ENCODE measurements around the gene TESK1.
"Not testable (repeated sequence)": the region's sequence is repeated elsewhere in the genome, so short reads cannot be mapped to it uniquely, and the experiment has no call there.

The TESK1 gene

GRCh38 chr9:35616681-35617459, 11.8 kb downstream of the TESK1 start:
- no peak for FAIRE-seq

GRCh38 chr9:35617548-35617947, 12.5 kb downstream of the TESK1 start:
- no peak for FAIRE-seq

- no peak for FAIRE-seq
Observed at GRCh38 chr9:35618325-35618727, 13.3 kb downstream of the TESK1 start, which contains the start of gene CD72. Gene CD72 (minus strand): TSS chr9:35618413. CDS start chr9:35618303, 110 bp downstream.

- no peak for FAIRE-seq
Observed at GRCh38 chr9:35618854-35619799, 14.1 kb downstream of the TESK1 start.

- FAIRE-seq = no peak
Observed at GRCh38 chr9:35619800-35620158, 14.7 kb downstream of the TESK1 start.

GRCh38 chr9:35627575-35627974, 22.5 kb downstream of the TESK1 start:
- no peak for FAIRE-seq

GRCh38 chr9:35628389-35628991, 23.4 kb downstream of the TESK1 start:
- FAIRE-seq = no peak

- FAIRE-seq = no peak
Observed at GRCh38 chr9:35629597-35629996, 24.5 kb downstream of the TESK1 start.

- FAIRE-seq = no peak
Observed at GRCh38 chr9:35635730-35636129, 30.7 kb downstream of the TESK1 start.

GRCh38 chr9:35636135-35636876, 31.2 kb downstream of the TESK1 start:
- FAIRE-seq = no peak

- FAIRE-seq = not testable (repeated sequence)
Observed at GRCh38 chr9:35636877-35637246, 31.8 kb downstream of the TESK1 start.

GRCh38 chr9:35637427-35637955, 32.4 kb downstream of the TESK1 start:
- not testable (repeated sequence) for FAIRE-seq

GRCh38 chr9:35638751-35639150, 33.7 kb downstream of the TESK1 start:
- not testable (repeated sequence) for FAIRE-seq

- FAIRE-seq = not testable (repeated sequence)
Observed at GRCh38 chr9:35639225-35639624, 34.2 kb downstream of the TESK1 start.

- no peak for FAIRE-seq
Observed at GRCh38 chr9:35639631-35640030, 34.6 kb downstream of the TESK1 start.

GRCh38 chr9:35640431-35640830, 35.4 kb downstream of the TESK1 start:
- FAIRE-seq = not testable (repeated sequence)

GRCh38 chr9:35641478-35641877, 36.4 kb downstream of the TESK1 start:
- FAIRE-seq = not testable (repeated sequence)

- no peak for FAIRE-seq
Observed at GRCh38 chr9:35643046-35643445, 38.0 kb downstream of the TESK1 start.

- not testable (repeated sequence) for FAIRE-seq
Observed at GRCh38 chr9:35645736-35646135, 40.7 kb downstream of the TESK1 start.

- no peak for FAIRE-seq
Observed at GRCh38 chr9:35646153-35646532, 41.1 kb downstream of the TESK1 start.

GRCh38 chr9:35646533-35647265, 41.6 kb downstream of the TESK1 start:
- no peak for FAIRE-seq
